Smooth muscle cell of the brain vasculature (primary cell): ENCODE data around the gene OCA2.
"Not testable (repeated sequence)": the region's sequence is repeated elsewhere in the genome, so short reads cannot be mapped to it uniquely, and the experiment has no call there.

ENCODE experiments used
- DNase-seq: peaks from one replicate; pipeline ENCODE4 v3.0.0-alpha.2; 2012; ENCODE audit warnings: low read depth, low spot score

Gene OCA2

GRCh38 chr15:27770769-27771554, 328.2 kb downstream of the OCA2 start:
- DNase-seq, result no peak

- DNase-seq, result no peak
These were observed 329.0 kb downstream of the OCA2 start for GRCh38 chr15:27770086-27770607.

- no peak for DNase-seq
These were observed 329.5 kb downstream of the OCA2 start for GRCh38 chr15:27769652-27770051.

GRCh38 chr15:27768732-27769475, 330.2 kb downstream of the OCA2 start:
- DNase-seq, result no peak

GRCh38 chr15:27767918-27768640, 331.0 kb downstream of the OCA2 start:
- no peak for DNase-seq

GRCh38 chr15:27767430-27767829, 331.7 kb downstream of the OCA2 start:
- DNase-seq, result not testable (repeated sequence)

GRCh38 chr15:27764339-27764738, 334.8 kb downstream of the OCA2 start:
- DNase-seq, result no peak

GRCh38 chr15:27763514-27763913, 335.6 kb downstream of the OCA2 start:
- DNase-seq, result no peak

GRCh38 chr15:27762471-27762870, 336.6 kb downstream of the OCA2 start:
- DNase-seq, result no peak

GRCh38 chr15:27757052-27757451, 342.1 kb downstream of the OCA2 start:
- DNase-seq, result no peak

- no peak for DNase-seq
These were observed 346.4 kb downstream of the OCA2 start for GRCh38 chr15:27752691-27753090.

GRCh38 chr15:27747997-27748396, 351.1 kb downstream of the OCA2 start:
- DNase-seq, result no peak

- no peak for DNase-seq
These were observed 352.6 kb downstream of the OCA2 start for GRCh38 chr15:27746401-27746955.

GRCh38 chr15:27744641-27745040, 354.5 kb downstream of the OCA2 start:
- no peak for DNase-seq

- DNase-seq, result no peak
These were observed 355.5 kb downstream of the OCA2 start for GRCh38 chr15:27743638-27744037.

GRCh38 chr15:27742751-27743477, 356.2 kb downstream of the OCA2 start:
- no peak for DNase-seq

GRCh38 chr15:27741226-27741860, 357.8 kb downstream of the OCA2 start:
- DNase-seq, result no peak

GRCh38 chr15:27734785-27735495, 364.2 kb downstream of the OCA2 start:
- DNase-seq, result no peak

GRCh38 chr15:27731776-27732175, 367.3 kb downstream of the OCA2 start:
- no peak for DNase-seq

- no peak for DNase-seq
These were observed 368.2 kb downstream of the OCA2 start for GRCh38 chr15:27730868-27731267.
